GM21390 (cell line): ENCODE data around the gene RPS16.

Source experiments
- ATAC-seq: cut with Tn5 transposase; IDR thresholded peaks from one replicate; pipeline ENCODE4 v1.9.1; 2021; ENCODE audit not compliant: unreplicated experiment

Gene RPS16

GRCh38 chr19:39390451-39390750, 45.3 kb downstream of the RPS16 start:
- no peak for ATAC-seq

- no peak for ATAC-seq
Measured at GRCh38 chr19:39389631-39390414, 45.9 kb downstream of the RPS16 start.

GRCh38 chr19:39388657-39389056, 47.1 kb downstream of the RPS16 start:
- no peak for ATAC-seq

GRCh38 chr19:39386557-39386956, 49.2 kb downstream of the RPS16 start:
- ATAC-seq: no peak

GRCh38 chr19:39385629-39386411, 49.9 kb downstream of the RPS16 start:
- ATAC-seq: no peak

- ATAC-seq: no peak
Measured at GRCh38 chr19:39384839-39385568, 50.7 kb downstream of the RPS16 start.
